HepG2 (cell line): Measurements from ENCODE around the gene CCDC69. TPM values are rescaled to one million over a fixed set of nuclear protein-coding genes. Genes with fewer than 3 reads are reported as not detected.

Experiments
- ARID3A ChIP-seq: IDR thresholded peaks from 2 replicates; pipeline ENCODE4 v1.6.1; 2012; ENCODE audit warnings: low read depth, low read length, improper control_type of control experiment
- BATF2 ChIP-seq: sonication (generic); formaldehyde crosslinking; IDR thresholded peaks from 2 replicates; pipeline ENCODE4 v1.8.0; 2022; ENCODE audit warnings: mild to moderate bottlenecking, missing genetic modification reagents, moderate library complexity
- DR1 ChIP-seq: sonication (generic); formaldehyde crosslinking; IDR thresholded peaks from 2 replicates; pipeline ENCODE4 v1.8.0; 2021; ENCODE audit warnings: mild to moderate bottlenecking, missing genetic modification reagents, inconsistent platforms
- HOXA9 ChIP-seq: sonication (generic); formaldehyde crosslinking; IDR thresholded peaks from 2 replicates; pipeline ENCODE4 v1.8.1; 2022; ENCODE audit warnings: missing genetic modification reagents, mild to moderate bottlenecking, moderate library complexity, borderline replicate concordance
- JUND ChIP-seq: sonication (generic); formaldehyde crosslinking; IDR thresholded peaks from 2 replicates; pipeline ENCODE4 v1.8.0; 2022; ENCODE audit warnings: mild to moderate bottlenecking, missing genetic modification reagents
- POLR2AphosphoS5 ChIP-seq: IDR thresholded peaks from 2 replicates; pipeline ENCODE4 v1.6.1; 2012; ENCODE audit warnings: low read depth, low read length
- SAFB2 ChIP-seq: sonication (generic); formaldehyde crosslinking; IDR thresholded peaks from 2 replicates; pipeline ENCODE4 v1.5.1; 2020; ENCODE audit warnings: missing genetic modification reagents, low read depth, mild to moderate bottlenecking, borderline replicate concordance
- TRIM22 ChIP-seq: fragments of 450-650 bp; IDR thresholded peaks from 2 replicates; pipeline ENCODE4 v1.6.1; 2017
- USF2 ChIP-seq, 2 experiments: sonication (generic) in 1 of 2; formaldehyde crosslinking in 1 of 2; IDR thresholded peaks; 2 replicates each; pipeline versions ENCODE4 v1.5.1 to v1.6.1; 2011 to 2020; ENCODE audit warnings: borderline replicate concordance in 1 of 2, low read depth in 1 of 2, low read length in 1 of 2, mild to moderate bottlenecking in 1 of 2, missing genetic modification reagents in 1 of 2, moderate library complexity in 1 of 2
- ZFP36L2 ChIP-seq: sonication (generic); formaldehyde crosslinking; IDR thresholded peaks from 2 replicates; pipeline ENCODE4 v1.4.0; 2020; ENCODE audit warnings: missing genetic modification reagents
- ZNF337 ChIP-seq: sonication (generic); formaldehyde crosslinking; IDR thresholded peaks from 2 replicates; pipeline ENCODE4 v1.5.1; 2020; ENCODE audit warnings: missing genetic modification reagents, low read depth, mild to moderate bottlenecking, borderline replicate concordance
- ZNF605 ChIP-seq: sonication (generic); formaldehyde crosslinking; IDR thresholded peaks from 2 replicates; pipeline ENCODE4 v1.8.0; 2022; ENCODE audit warnings: mild to moderate bottlenecking, missing genetic modification reagents
- ZNF780A ChIP-seq: sonication (generic); formaldehyde crosslinking; IDR thresholded peaks from 2 replicates; pipeline ENCODE4 v1.8.0; 2022; ENCODE audit warnings: mild to moderate bottlenecking, missing genetic modification reagents, moderate library complexity
- polyA plus RNA-seq, 8 experiments: library from polyadenylated mRNA; depleted of rRNA in 3 of 8; stranded (reverse) in 7 of 8; unstranded in 1 of 8; fragments of >200 nt; fragmentation: Illumina TruSeq in 4 of 8; extraction: Trizol in 4 of 8; gene quantifications; 2 replicates each; pipeline versions ENCODE4 v1.2.1 to v1.2.3, GENCODE V29; 2011 to 2016; ENCODE audit warnings: low read depth in 4 of 8, missing spikeins in 1 of 8, mixed read lengths in 1 of 8; ENCODE audit not compliant: insufficient read depth in 1 of 8
- total RNA-seq, 5 experiments: library from RNA; depleted of rRNA; stranded (reverse); fragments of >200 nt; fragmentation: Illumina TruSeq; extraction: Trizol; gene quantifications; 2 replicates each; pipeline ENCODE4 v1.2.3, GENCODE V29; 2016; ENCODE audit warnings: low read depth in 1 of 5
- TF ChIP-seq, protein P1 (sequence below): sonication (generic); formaldehyde crosslinking; IDR thresholded peaks from 2 replicates; pipeline ENCODE4 v1.4.0; 2020; ENCODE audit warnings: missing genetic modification reagents
- TF ChIP-seq, protein P2 (sequence below): IDR thresholded peaks from 2 replicates; pipeline ENCODE4 v1.6.1; 2016; ENCODE audit warnings: mild to moderate bottlenecking, missing biosample characterization, missing genetic modification reagents
- TF ChIP-seq, protein P3 (sequence below): sonication (generic); formaldehyde crosslinking; IDR thresholded peaks from 2 replicates; pipeline ENCODE4 v1.9.0; 2021; ENCODE audit warnings: missing genetic modification reagents, borderline replicate concordance
- TF ChIP-seq, protein P4 (sequence below): IDR thresholded peaks from 2 replicates; pipeline ENCODE4 v1.6.1; 2016; ENCODE audit warnings: low read depth

CCDC69 gene
- total and polyA plus RNA-seq, 2 of the 13 experiments (the other 11 are each of a cell fraction or from before 2014, with no cell fraction given) = 12.2 to 45.2 TPM

GRCh38 chr5:151155775-151156506, 68.0 kb downstream of the CCDC69 start (continued):
- TF ChIP-seq, protein P1, sequence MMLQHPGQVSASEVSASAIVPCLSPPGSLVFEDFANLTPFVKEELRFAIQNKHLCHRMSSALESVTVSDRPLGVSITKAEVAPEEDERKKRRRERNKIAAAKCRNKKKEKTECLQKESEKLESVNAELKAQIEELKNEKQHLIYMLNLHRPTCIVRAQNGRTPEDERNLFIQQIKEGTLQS (CRISPR knock-in tag) = no peak
- TF ChIP-seq POLR2AphosphoS5 = no peak; the same call in 1 of the 2 replicates
- no peak for TF ChIP-seq ZNF780A (CRISPR knock-in tag)
- TF ChIP-seq, protein P2, sequence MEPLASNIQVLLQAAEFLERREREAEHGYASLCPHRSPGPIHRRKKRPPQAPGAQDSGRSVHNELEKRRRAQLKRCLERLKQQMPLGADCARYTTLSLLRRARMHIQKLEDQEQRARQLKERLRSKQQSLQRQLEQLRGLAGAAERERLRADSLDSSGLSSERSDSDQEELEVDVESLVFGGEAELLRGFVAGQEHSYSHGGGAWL (CRISPR knock-in tag) = 0 out of 2 replicates have a peak, but pooled peaks have one; percentile 28
- TF ChIP-seq DR1 (CRISPR knock-in tag) = no peak
- TF ChIP-seq SAFB2 (CRISPR knock-in tag) = no peak
- no peak for TF ChIP-seq JUND (CRISPR knock-in tag)
- TF ChIP-seq ARID3A = no peak
- TF ChIP-seq, protein P3, sequence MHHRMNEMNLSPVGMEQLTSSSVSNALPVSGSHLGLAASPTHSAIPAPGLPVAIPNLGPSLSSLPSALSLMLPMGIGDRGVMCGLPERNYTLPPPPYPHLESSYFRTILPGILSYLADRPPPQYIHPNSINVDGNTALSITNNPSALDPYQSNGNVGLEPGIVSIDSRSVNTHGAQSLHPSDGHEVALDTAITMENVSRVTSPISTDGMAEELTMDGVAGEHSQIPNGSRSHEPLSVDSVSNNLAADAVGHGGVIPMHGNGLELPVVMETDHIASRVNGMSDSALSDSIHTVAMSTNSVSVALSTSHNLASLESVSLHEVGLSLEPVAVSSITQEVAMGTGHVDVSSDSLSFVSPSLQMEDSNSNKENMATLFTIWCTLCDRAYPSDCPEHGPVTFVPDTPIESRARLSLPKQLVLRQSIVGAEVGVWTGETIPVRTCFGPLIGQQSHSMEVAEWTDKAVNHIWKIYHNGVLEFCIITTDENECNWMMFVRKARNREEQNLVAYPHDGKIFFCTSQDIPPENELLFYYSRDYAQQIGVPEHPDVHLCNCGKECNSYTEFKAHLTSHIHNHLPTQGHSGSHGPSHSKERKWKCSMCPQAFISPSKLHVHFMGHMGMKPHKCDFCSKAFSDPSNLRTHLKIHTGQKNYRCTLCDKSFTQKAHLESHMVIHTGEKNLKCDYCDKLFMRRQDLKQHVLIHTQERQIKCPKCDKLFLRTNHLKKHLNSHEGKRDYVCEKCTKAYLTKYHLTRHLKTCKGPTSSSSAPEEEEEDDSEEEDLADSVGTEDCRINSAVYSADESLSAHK (CRISPR knock-in tag) = no peak
- TF ChIP-seq USF2 (IDR thresholded peaks at IDR 0.05; ENCODE audit: low read depth, low read length) = no peak
- TF ChIP-seq USF2 (CRISPR knock-in tag; IDR thresholded peaks at IDR 0.05; ENCODE audit: borderline replicate concordance) = no peak
- TF ChIP-seq ZNF605 (CRISPR knock-in tag) = peak; percentile 75
- TF ChIP-seq, protein P4, sequence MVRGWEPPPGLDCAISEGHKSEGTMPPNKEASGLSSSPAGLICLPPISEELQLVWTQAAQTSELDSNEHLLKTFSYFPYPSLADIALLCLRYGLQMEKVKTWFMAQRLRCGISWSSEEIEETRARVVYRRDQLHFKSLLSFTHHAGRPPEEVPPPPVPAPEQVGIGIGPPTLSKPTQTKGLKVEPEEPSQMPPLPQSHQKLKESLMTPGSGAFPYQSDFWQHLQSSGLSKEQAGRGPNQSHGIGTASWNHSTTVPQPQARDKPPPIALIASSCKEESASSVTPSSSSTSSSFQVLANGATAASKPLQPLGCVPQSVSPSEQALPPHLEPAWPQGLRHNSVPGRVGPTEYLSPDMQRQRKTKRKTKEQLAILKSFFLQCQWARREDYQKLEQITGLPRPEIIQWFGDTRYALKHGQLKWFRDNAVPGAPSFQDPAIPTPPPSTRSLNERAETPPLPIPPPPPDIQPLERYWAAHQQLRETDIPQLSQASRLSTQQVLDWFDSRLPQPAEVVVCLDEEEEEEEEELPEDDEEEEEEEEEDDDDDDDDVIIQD (CRISPR knock-in tag) = peak; percentile 38; the same call in 1 of the 2 replicates
- no peak for TF ChIP-seq BATF2 (CRISPR knock-in tag)
- no peak for TF ChIP-seq HOXA9 (CRISPR knock-in tag)
- no peak for TF ChIP-seq ZFP36L2 (CRISPR knock-in tag)
- TF ChIP-seq ZNF337 (CRISPR knock-in tag) = no peak
- no peak for TF ChIP-seq TRIM22
